ENCODE measurements around the gene MSH3.

Gene MSH3

DNA sequence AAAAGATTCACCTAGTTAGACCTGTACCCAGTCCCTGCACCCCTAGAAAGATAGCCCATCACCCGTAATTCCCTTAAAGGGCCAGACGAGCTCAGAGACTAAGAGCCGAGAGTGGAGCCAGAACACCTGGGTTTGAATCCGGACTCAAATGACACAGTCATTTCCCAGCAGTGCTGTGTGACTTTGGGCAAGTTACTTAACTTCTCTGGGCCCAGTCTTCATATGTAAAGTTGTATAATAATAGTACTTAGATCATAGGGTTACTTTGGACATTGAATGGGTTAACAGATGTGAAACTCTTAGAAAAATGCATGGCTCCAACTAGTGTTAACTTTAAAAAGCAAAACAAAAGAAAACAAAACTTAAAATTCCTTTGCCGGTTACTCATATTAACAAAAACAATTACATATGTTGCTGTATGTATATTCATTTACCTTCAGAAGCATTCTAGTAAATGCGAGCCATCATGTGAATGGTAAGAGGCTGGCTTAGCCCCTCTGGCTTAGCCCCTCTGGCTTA lies 265.3 kb downstream of the MSH3 start:
- DNase-seq, result no peak

DNA sequence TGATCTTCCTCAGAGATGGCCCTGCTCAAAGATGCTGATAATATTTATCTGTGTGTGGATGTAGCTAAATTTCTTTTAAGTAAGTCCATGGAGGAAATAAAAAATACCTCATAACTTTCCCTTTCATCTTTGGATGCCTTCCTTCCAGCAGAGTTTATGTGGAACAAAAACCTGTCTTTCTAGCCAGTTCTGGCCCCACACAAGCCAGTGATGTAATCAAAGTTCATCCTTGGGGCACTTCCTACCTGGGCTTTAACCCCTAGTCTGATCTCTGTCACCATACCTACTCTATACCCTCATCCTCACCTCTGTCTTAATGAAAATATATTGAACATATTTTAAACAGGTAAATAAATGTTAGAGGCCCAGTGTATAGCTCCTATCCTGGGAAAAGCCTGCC lies 265.9 kb downstream of the MSH3 start:
- DNase-seq, result no peak

DNA sequence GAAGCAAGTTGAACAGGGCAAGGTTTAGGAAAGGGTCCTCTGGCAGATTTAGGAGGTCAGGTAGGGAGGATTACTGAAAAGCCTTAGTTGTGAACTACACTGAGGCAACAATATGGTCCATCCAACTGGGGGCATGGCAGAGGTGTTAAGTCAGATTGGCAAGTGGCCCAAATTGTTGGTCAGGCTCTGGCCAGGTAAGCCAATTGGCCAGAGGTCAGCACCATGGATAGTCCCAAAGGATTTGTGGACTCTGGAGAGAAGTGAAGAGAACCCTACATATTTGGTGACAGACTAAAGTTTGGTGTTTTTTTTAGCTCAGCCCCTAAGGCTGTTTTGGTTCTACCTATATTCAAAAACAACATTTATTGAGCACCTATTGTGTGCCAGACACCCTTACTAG lies 266.6 kb downstream of the MSH3 start:
- no peak for DNase-seq

DNA sequence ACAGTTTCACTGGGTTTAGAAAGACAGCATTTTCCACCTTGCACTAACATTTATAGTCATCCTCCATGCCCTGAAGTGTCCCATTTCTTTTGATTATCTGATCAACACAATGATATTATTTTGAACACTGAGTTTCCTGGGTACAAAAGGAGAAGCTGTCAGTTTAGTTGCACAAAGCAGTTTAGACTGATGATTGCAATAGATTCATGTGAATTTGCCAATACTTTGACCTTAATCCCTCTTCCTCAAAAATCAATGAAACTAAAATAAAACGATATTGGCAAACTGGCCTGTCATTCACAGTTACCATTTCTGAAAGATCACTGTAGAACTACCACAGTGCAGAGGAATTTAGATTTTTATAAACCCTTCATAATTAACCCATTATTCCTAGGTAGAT lies 271.5 kb downstream of the MSH3 start:
- DNase-seq, result no peak

All from NCI-H345 (cell line).